GM03348 (cell line): ENCODE results near the gene MS4A6A.

Source experiments
- DNase-seq: peaks from one replicate; pipeline ENCODE4 v3.0.0; 2012; ENCODE audit warnings: low spot score

Gene MS4A6A

DNA sequence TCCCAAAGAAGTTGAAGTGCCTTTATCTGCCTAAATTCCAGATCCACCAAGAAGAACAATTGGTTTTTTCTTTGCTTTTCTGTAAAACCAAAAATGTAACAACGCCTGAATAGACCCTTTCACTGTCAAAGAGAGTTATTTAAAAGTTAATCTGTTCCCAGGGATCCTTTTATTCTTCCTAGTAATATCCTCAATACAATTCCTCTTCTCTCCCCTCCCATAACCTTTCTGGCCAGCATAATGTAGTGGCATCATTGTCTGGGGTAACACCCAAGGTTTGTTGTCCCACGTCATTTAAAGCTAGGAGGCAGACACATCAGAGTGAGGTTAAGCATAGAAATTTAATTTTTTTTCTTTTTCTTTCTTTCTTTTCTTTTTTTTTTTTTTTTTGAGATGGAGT, 54.5 kb downstream of the MS4A6A start:
- no peak for DNase-seq

GRCh38 chr11:60127311-60127811, 55.5 kb downstream of the MS4A6A start:
- DNase-seq = no peak

GRCh38 chr11:60125956-60126585, 56.8 kb downstream of the MS4A6A start:
- DNase-seq = no peak

GRCh38 chr11:60124802-60125432, 58.0 kb downstream of the MS4A6A start:
- DNase-seq = no peak
